ENCODE results near the gene RAB4B.

RAB4B gene

GRCh38 chr19:40743926-40744325 is 34.1 kb upstream of the RAB4B start:
- TF ChIP-seq CTCF (IDR thresholded peaks at IDR 0.05), result no peak
- H3K27ac ChIP-seq, result no peak overlapping the region
- no peak overlapping the region for H3K4me3 ChIP-seq
- no peak for DNase-seq (ENCODE audit: low spot score)

- peak overlapping the region in 1 of 2 donors; percentile 80 for H3K27ac ChIP-seq
- H3K4me3 ChIP-seq, result no peak overlapping the region
- DNase-seq (ENCODE audit: low spot score), result no peak
- TF ChIP-seq CTCF (IDR thresholded peaks at IDR 0.05), result no peak
Measured at GRCh38 chr19:40744554-40745401, 33.3 kb upstream of the RAB4B start.

- H3K4me3 ChIP-seq, result no peak overlapping the region
- TF ChIP-seq CTCF (IDR thresholded peaks at IDR 0.05), result no peak
- no peak for DNase-seq (ENCODE audit: low spot score)
- peak overlapping the region in 1 of 2 donors; percentile 80 for H3K27ac ChIP-seq
Measured at GRCh38 chr19:40745402-40745780, 32.7 kb upstream of the RAB4B start.

GRCh38 chr19:40747536-40747935 is 30.5 kb upstream of the RAB4B start:
- Histone ChIP-seq H3K27ac (no peak overlapping the region), H3K4me3 (no peak overlapping the region)
- DNase-seq (ENCODE audit: low spot score), result no peak
- no peak for TF ChIP-seq CTCF (IDR thresholded peaks at IDR 0.05)

- peak within 1 kb of the TSS; percentile 81 for H3K4me3 ChIP-seq
- H3K27ac ChIP-seq, result peak within 1 kb of the TSS; percentile 90 to 91
- no peak for TF ChIP-seq CTCF (IDR thresholded peaks at IDR 0.05)
- peak; percentile 100 for DNase-seq (ENCODE audit: low spot score)
Measured at GRCh38 chr19:40750058-40750873, 27.8 kb upstream of the RAB4B start, which contains the start of gene ACTMAP. TSS of gene ACTMAP (minus strand) at chr19:40750477. CDS start at chr19:40749803, 674 bp downstream.

GRCh38 chr19:40750874-40751537 is 27.0 kb upstream of the RAB4B start, which contains the start of gene SNRPA:
TSS of gene SNRPA (plus strand) at chr19:40751203. CDS start at chr19:40751409, 206 bp downstream.
- no peak for TF ChIP-seq CTCF (IDR thresholded peaks at IDR 0.05)
- H3K4me3 ChIP-seq, result peak within 1 kb of the TSS; percentile 81
- peak within 1 kb of the TSS; percentile 90 to 91 for H3K27ac ChIP-seq
- DNase-seq (ENCODE audit: low spot score), result peak; percentile 98

Data from coronary artery (tissue), 2 donors.